ENCODE measurements around the gene SEMA5A.

Gene SEMA5A

GRCh38 chr5:9170026-9170425 is 375.8 kb downstream of the SEMA5A start:
- no peak for DNase-seq (ENCODE audit: low read depth in 2 of 2)

GRCh38 chr5:9169557-9169902 is 376.3 kb downstream of the SEMA5A start:
- no peak for DNase-seq (ENCODE audit: low read depth in 2 of 2)

GRCh38 chr5:9168791-9169556 is 376.9 kb downstream of the SEMA5A start:
- no peak for DNase-seq (ENCODE audit: low read depth in 2 of 2)

GRCh38 chr5:9166202-9167112 is 379.4 kb downstream of the SEMA5A start:
- no peak for DNase-seq (ENCODE audit: low read depth in 2 of 2)

- no peak for DNase-seq (ENCODE audit: low read depth in 2 of 2)
These were observed 380.3 kb downstream of the SEMA5A start for GRCh38 chr5:9165546-9165945.

GRCh38 chr5:9160747-9161146 is 385.1 kb downstream of the SEMA5A start:
- no peak for DNase-seq (ENCODE audit: low read depth in 2 of 2)

- no peak for DNase-seq (ENCODE audit: low read depth in 2 of 2)
These were observed 388.1 kb downstream of the SEMA5A start for GRCh38 chr5:9157811-9158210.

- no peak for DNase-seq (ENCODE audit: low read depth in 2 of 2)
These were observed 388.9 kb downstream of the SEMA5A start for GRCh38 chr5:9157020-9157419.

- no peak for DNase-seq (ENCODE audit: low read depth in 2 of 2)
These were observed 389.6 kb downstream of the SEMA5A start for GRCh38 chr5:9156282-9156681.

GRCh38 chr5:9151684-9152427 is 394.0 kb downstream of the SEMA5A start:
- DNase-seq (ENCODE audit: low read depth in 2 of 2) = no peak

GRCh38 chr5:9149988-9150387 is 395.9 kb downstream of the SEMA5A start:
- no peak for DNase-seq (ENCODE audit: low read depth in 2 of 2)

GRCh38 chr5:9148242-9148641 is 397.6 kb downstream of the SEMA5A start:
- DNase-seq (ENCODE audit: low read depth in 2 of 2) = no peak

GRCh38 chr5:9140711-9141110 is 405.2 kb downstream of the SEMA5A start:
- no peak for DNase-seq (ENCODE audit: low read depth in 2 of 2)

GRCh38 chr5:9140202-9140601 is 405.7 kb downstream of the SEMA5A start:
- DNase-seq (ENCODE audit: low read depth in 2 of 2) = no peak

GRCh38 chr5:9139344-9139743 is 406.5 kb downstream of the SEMA5A start:
- DNase-seq (ENCODE audit: low read depth in 2 of 2) = no peak

- DNase-seq (ENCODE audit: low read depth in 2 of 2) = no peak
These were observed 417.7 kb downstream of the SEMA5A start for GRCh38 chr5:9128136-9128535.

- DNase-seq (ENCODE audit: low read depth in 2 of 2) = no peak
These were observed 419.4 kb downstream of the SEMA5A start for GRCh38 chr5:9126490-9126889.

GRCh38 chr5:9125852-9126251 is 420.0 kb downstream of the SEMA5A start:
- no peak for DNase-seq (ENCODE audit: low read depth in 2 of 2)

- no peak for DNase-seq (ENCODE audit: low read depth in 2 of 2)
These were observed 421.0 kb downstream of the SEMA5A start for GRCh38 chr5:9124838-9125237.

- no peak for DNase-seq (ENCODE audit: low read depth in 2 of 2)
These were observed 421.8 kb downstream of the SEMA5A start for GRCh38 chr5:9124071-9124470.

- DNase-seq (ENCODE audit: low read depth in 2 of 2) = no peak
These were observed 423.3 kb downstream of the SEMA5A start for GRCh38 chr5:9122528-9122927.

GRCh38 chr5:9121597-9121996 is 424.3 kb downstream of the SEMA5A start:
- DNase-seq (ENCODE audit: low read depth in 2 of 2) = no peak
